Mesodermal cell (in vitro differentiated cells): ENCODE measurements around the gene SCN4B.

Source experiments
- H3K27ac ChIP-seq: 2 replicates; pipeline ENCODE4 v1.7.0; 2013; ENCODE audit warnings: mild to moderate bottlenecking, low read depth, low read length, moderate library complexity; ENCODE audit not compliant: severe bottlenecking
- H3K36me3 ChIP-seq: 2 replicates; pipeline ENCODE4 v1.7.1; 2013; ENCODE audit warnings: mild to moderate bottlenecking, low read length, moderate library complexity; ENCODE audit not compliant: control insufficient read depth, insufficient read depth
- H3K4me1 ChIP-seq: one replicate; pipeline ENCODE4 v1.7.1; 2013; ENCODE audit warnings: mild to moderate bottlenecking, low read length; ENCODE audit not compliant: insufficient read depth, control insufficient read depth, poor library complexity, severe bottlenecking
- H3K4me3 ChIP-seq: 2 replicates; pipeline ENCODE4 v1.7.0; 2013; ENCODE audit warnings: low read length, control low read depth, mild to moderate bottlenecking; ENCODE audit not compliant: insufficient read depth, poor library complexity, severe bottlenecking; ENCODE audit errors: extremely low read depth
- H3K9me3 ChIP-seq: 2 replicates; pipeline ENCODE4 v1.7.1; 2013; ENCODE audit warnings: mild to moderate bottlenecking, low read length, moderate library complexity; ENCODE audit not compliant: control insufficient read depth
- WGBS, 2 experiments: methylation state at CpG; one replicate each; pipeline ENCODE4 v1.1.5; 2013; ENCODE audit warnings: missing lambda C conversion rate in 2 of 2; ENCODE audit not compliant: insufficient coverage in 2 of 2; 5-methylcytosine and 5-hydroxymethylcytosine counted together

The SCN4B gene

DNA sequence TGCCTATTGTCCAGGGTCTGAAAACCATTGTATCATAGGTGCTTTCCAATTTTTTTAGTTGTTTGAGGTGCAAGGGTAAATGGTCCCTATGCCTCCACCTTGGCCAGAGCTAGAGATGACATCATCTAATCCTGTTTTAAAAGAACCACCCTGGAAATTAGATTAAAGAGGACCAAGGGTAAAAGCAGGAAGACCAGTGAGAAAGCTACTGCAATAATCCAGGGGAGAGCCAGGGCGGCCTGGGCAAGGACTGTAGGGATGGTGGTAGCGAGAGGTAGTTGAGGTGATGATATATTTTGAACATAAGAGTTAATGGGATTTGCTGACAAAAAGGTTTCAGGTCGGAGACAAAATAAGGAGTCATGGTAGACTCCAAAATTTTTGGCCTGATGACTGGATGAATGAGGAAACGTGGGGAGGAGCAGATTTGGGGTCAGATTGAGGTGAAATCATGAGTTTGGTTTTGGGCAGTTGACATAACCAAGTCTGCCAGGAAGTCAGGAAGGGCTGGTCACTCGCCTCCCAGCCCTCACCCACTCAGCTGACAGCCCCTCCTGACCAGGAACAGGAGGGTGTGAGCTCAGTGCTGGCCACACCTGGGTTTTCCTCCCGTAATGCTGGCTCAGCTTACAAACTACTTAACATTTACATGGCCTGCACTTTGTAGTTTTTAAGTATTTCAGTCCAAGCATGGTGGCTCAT is 23.0 kb downstream of the SCN4B start:
- H3K4me3 ChIP-seq = no peak overlapping the region
- H3K36me3 ChIP-seq = no peaks in the 10 kb centered on the region
- H3K27ac ChIP-seq = no peak overlapping the region
- no peaks in the 10 kb centered on the region for H3K4me1 ChIP-seq
- WGBS, 2 experiments = 87 to 90% methylated on average over 5 to 6 of the region's 6 CpGs
- H3K9me3 ChIP-seq = no peaks in the 10 kb centered on the region

DNA sequence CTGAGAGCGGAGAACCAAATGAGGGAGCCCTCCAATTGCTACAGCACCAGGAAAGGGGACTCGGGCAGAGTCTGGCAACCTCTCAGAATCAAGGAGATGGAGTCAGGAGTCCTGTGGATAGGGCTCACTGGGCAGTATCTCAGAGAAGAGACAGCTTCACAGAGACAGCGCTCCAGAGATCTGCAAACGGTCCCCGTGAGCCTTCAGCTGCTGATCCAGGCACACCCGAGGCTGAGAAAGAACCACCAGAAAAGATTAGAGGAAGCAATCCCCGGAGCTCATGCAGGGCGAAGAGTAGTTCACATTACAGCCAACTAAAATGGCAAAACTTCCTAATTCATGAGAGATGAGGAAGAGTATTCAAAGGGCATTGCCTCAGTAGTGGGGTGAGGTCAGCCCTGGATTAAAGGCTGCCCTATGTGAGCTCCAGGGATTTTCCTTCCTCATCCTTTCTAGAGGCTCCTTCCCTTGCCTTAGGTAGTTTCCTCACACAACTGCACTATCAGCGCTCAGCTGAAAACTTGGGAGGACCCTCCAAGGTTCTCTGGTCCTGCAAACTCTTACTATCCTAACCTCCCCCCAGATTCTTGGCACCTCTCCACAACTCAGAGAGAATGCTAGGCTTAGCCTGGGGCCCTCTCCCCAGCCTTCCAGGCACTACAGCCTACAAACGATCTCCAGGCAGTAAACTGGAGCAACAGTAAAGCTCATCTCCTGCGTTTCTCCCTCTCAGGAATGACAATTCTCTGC is 23.7 kb downstream of the SCN4B start:
- Histone ChIP-seq H3K9me3 (no peaks in the 10 kb centered on the region), H3K4me1 (no peaks in the 10 kb centered on the region), H3K36me3 (no peaks in the 10 kb centered on the region), H3K27ac (no peak overlapping the region), H3K4me3 (no peak overlapping the region)
- 82 to 90% methylated on average over 8 of the region's 11 CpGs for WGBS, 2 experiments

DNA sequence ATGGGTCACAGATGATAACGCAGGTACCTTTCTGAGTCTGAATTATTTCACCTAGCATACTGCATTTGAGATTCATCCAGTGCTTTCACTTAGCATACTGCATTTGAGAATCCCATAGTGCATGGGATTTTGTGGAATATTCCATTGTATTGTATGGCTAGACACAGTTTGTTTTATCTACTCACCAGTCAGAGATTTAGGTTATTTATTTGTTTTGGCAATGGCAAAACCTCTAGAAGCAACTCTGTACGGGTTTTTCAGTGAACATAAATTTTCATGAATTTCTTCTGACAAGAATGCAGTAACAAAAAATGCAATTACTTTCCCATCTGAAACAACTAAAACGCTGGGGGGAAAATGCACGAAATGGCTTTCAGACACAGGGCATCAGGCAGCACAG is 24.3 kb downstream of the SCN4B start:
- 89 to 93% methylated on average over 3 to 4 of the region's 4 CpGs for WGBS, 2 experiments
- Histone ChIP-seq H3K4me3 (no peak overlapping the region), H3K4me1 (no peaks in the 10 kb centered on the region), H3K9me3 (no peaks in the 10 kb centered on the region), H3K27ac (no peak overlapping the region), H3K36me3 (no peaks in the 10 kb centered on the region)

DNA sequence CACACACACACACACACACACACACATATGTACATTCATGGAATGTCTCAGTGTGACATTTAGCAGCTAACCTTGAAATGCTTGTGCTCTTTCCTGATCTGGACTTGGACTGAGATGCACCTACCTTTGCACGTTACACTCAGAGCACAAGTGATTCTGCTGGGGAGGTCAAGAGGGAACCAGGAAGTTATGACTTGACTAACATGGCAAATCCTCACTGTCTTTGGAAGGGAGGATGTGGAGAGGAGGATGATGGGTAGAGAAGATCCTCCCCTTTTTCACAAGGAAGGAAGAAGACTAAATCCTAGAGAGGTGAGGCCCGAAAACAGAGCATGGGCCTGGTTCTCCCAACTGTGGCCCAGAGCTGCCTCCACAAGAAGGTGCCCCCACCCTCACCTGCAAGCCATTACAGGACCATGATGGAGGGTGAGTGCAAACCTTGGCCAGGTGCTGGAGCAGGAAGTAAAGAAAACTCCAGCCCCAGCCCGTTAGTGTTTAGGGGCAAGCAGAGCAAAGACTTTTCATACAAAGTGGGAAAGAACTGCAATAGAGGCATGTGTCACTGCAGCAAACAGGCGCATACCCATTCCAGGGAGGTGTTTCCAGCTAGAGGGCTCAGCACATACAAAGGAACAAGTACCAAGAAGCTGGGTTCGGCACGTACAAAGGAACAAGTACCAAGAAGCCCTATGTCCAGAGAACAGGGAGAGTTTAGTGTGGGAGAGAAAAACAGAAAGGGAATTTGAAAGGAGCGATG is 26.4 kb downstream of the SCN4B start:
- no peak overlapping the region for H3K27ac ChIP-seq
- 91 to 96% methylated on average over 6 to 7 of the region's 7 CpGs for WGBS, 2 experiments
- H3K9me3 ChIP-seq = no peaks in the 10 kb centered on the region
- no peaks in the 10 kb centered on the region for H3K36me3 ChIP-seq
- no peak overlapping the region for H3K4me3 ChIP-seq
- no peaks in the 10 kb centered on the region for H3K4me1 ChIP-seq

DNA sequence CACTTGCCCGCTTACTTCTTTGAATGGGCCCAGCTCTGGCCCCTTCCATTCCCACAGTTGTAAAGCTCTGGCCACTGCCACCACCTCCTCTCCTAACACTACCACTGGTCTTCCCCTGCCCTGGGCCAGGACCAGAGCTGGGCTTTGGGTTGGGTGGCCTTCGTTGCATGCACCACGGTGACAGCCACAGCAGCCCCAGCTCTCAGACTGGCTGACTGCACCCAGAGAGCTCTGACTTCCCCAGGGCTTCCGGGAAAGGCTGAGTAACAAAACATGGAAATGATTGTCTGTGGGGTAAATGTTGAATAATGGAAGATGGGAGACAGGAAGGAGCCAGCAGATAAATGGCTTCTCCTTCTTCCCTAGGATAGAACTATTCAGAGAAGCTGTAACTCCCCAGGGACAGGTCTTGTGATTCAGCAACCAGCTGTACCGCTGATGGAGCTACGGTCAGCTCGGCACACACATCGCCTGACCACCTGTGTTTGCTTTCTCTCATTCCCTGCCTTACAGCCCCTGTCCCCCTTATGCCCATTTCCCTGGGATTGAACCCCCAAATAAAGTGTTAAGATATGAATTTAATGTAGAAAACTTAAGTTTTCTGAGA is 27.6 kb downstream of the SCN4B start:
- no peaks in the 10 kb centered on the region for H3K4me1 ChIP-seq
- H3K9me3 ChIP-seq = no peaks in the 10 kb centered on the region
- H3K36me3 ChIP-seq = no peaks in the 10 kb centered on the region
- H3K4me3 ChIP-seq = no peak overlapping the region
- no peak overlapping the region for H3K27ac ChIP-seq
- 93 to 95% methylated on average over 7 of the region's 8 CpGs for WGBS, 2 experiments

DNA sequence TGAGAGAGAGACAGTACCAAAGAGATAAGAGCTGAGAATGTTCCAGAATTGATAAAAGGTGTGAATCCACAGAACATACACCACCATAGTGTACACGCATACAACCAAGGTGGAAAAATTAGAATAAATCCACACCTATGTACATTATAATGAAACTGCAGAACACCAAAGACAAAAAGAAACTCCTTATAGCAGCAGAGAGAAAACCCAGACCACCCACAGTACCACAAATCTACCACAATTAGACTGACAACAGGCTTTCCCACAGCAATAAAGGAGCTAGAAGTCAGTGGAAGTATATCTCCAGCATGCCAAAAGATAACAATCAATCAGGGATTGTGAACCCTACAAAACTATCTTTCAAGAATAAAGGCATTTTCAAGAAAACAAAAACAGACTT is 31.8 kb downstream of the SCN4B start:
- Histone ChIP-seq H3K4me1 (no peaks in the 10 kb centered on the region), H3K36me3 (no peaks in the 10 kb centered on the region), H3K27ac (no peak overlapping the region), H3K9me3 (no peaks in the 10 kb centered on the region), H3K4me3 (no peak overlapping the region)
- 60% methylated on average over 1 of the region's 1 CpG; no CpG with 5 or more reads in 1 of the 2 experiments for WGBS, 2 experiments

DNA sequence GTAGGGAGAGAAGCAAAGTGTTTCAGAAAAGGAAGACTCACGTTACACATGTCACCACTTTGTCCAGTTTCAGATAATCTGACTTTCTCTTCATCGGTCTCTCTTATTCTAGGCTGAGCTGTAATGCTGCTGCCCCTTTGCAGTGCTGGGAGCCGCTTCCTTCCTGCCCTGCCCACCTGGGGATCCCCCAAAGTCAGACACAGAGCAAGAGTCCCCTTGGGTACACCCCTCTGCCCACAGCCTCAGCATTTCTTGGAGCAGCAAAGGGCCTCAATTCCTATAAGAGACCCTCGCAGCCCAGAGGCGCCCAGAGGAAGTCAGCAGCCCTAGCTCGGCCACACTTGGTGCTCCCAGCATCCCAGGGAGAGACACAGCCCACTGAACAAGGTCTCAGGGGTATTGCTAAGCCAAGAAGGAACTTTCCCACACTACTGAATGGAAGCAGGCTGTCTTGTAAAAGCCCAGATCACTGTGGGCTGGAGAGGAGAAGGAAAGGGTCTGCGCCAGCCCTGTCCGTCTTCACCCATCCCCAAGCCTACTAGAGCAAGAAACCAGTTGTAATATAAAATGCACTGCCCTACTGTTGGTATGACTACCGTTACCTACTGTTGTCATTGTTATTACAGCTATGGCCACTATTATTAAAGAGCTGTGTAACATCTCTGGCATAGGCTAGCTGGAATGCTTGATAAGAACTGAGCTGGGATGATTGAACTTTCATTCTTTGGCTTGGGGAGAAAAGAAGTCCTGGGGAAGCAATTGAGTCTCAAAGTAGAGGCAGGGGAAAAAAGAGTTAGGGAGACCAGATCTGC is 34.6 kb downstream of the SCN4B start:
- no peaks in the 10 kb centered on the region for H3K4me1 ChIP-seq
- H3K36me3 ChIP-seq = no peaks in the 10 kb centered on the region
- no peak overlapping the region for H3K4me3 ChIP-seq
- WGBS, 2 experiments = 88 to 96% methylated on average over 4 to 5 of the region's 9 CpGs
- no peaks in the 10 kb centered on the region for H3K9me3 ChIP-seq
- no peak overlapping the region for H3K27ac ChIP-seq

DNA sequence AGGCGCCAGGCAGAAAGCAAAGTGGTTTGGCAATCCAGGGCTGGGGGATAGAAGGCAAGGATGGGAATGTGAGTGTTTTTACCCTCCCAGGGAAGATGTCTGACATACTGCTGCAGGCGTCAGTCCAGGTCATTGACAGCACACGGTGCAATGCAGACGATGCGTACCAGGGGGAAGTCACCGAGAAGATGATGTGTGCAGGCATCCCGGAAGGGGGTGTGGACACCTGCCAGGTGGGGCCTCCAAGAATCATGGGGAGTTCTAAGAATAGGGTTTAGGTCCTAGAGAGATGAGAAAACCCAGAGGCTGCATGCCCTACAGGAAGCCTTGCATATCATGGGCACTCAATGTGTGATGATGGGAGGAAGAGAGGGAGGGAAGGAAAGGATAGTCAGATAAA is 37.6 kb downstream of the SCN4B start:
- WGBS, 2 experiments = 96 to 98% methylated on average over 7 of the region's 7 CpGs
- H3K27ac ChIP-seq = no peak overlapping the region
- no peaks in the 10 kb centered on the region for H3K36me3 ChIP-seq
- H3K4me1 ChIP-seq = no peaks in the 10 kb centered on the region
- no peaks in the 10 kb centered on the region for H3K9me3 ChIP-seq
- H3K4me3 ChIP-seq = no peak overlapping the region

DNA sequence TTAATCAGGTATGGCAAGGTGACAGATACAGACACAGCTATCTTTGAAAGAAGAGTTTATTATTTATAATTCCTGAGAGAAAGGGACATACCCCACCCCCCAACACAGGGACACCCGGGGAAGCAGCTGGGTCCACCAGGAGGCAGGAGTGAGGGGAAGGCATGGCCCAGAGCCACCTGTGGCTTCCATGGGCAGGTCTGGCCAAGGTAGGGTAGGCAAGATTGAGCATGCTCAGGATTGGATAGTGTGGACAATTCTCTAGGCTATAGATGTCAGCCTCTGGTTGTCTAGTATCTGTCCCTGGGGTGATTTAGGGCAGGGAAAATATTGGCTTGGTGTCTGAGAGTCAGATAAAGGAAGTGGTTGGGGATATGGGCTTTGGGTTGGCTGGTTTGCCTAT is 38.4 kb downstream of the SCN4B start:
- no CpG with 5 or more reads among the region's 1 CpG for WGBS, 2 experiments
- Histone ChIP-seq H3K9me3 (no peaks in the 10 kb centered on the region), H3K27ac (no peak overlapping the region), H3K36me3 (no peaks in the 10 kb centered on the region), H3K4me1 (no peaks in the 10 kb centered on the region), H3K4me3 (no peak overlapping the region)
